IMR-90 (cell line): ENCODE results near the gene KCTD8. TPM values are rescaled to one million over a fixed set of nuclear protein-coding genes. Genes with fewer than 3 reads are reported as not detected.
A peak's percentile ranks its signal among the peaks of the same experiment; 100 is the strongest.

Source experiments
- ATAC-seq: fragments of 200-7000 bp; cut with Tn5 transposase; 2 replicates; pipeline ENCODE4 v1.9.1; 2020; ENCODE audit warnings: low read depth, mild to moderate bottlenecking, moderate library complexity
- Bru-seq: library from RNA; stranded (reverse); fragments of 400-500 nt; gene quantifications from one replicate; lab custom pipeline; 2021; lab: Mats Ljungman, UMichigan
- BruChase-seq, 2 experiments: library from RNA; stranded (reverse); fragments of 400-500 nt; gene quantifications; one replicate each; lab custom pipeline; 2021; lab: Mats Ljungman, UMichigan
- BruUV-seq: library from RNA; stranded (reverse); fragments of 400-500 nt; replicated peaks from 2 replicates; lab custom pipeline; 2021; lab: Mats Ljungman, UMichigan
- CTCF ChIA-PET: fragments of 300-600 bp; formaldehyde crosslinking; extraction: SDS; loops from one replicate; lab custom pipeline; 2021; ENCODE audit warnings: antibody characterized with exemption; lab: Yijun Ruan, JAX
- POLR2A ChIA-PET: fragments of 300-600 bp; sonication (Branson Sonifier 250); formaldehyde crosslinking; loops from one replicate; lab custom pipeline; 2022; ENCODE audit warnings: antibody characterized with exemption; ENCODE audit not compliant: unreplicated experiment; lab: Charles Lee
- DNase-seq: peaks from one replicate; pipeline ENCODE4 v3.0.0; 2013
- H2AFZ ChIP-seq: replicated peaks from 2 replicates; pipeline ENCODE3; 2013; ENCODE audit warnings: low read length, mild to moderate bottlenecking; ENCODE audit not compliant: poor library complexity
- H2AK5ac ChIP-seq: 2 replicates; pipeline ENCODE4 v1.6.1; 2013; ENCODE audit warnings: low read depth, low read length, inconsistent platforms
- H2AK9ac ChIP-seq: replicated peaks from 2 replicates; pipeline ENCODE3; 2013; ENCODE audit warnings: mild to moderate bottlenecking, low read depth, low read length, moderate library complexity; ENCODE audit not compliant: poor library complexity
- H2BK120ac ChIP-seq: 2 replicates; pipeline ENCODE4 v1.6.1; 2013; ENCODE audit warnings: low read depth, low read length, inconsistent platforms
- H2BK15ac ChIP-seq: 3 replicates; pipeline ENCODE4 v1.6.1; 2013; ENCODE audit warnings: low read depth, low read length, inconsistent platforms
- H2BK20ac ChIP-seq: 2 replicates; pipeline ENCODE4 v1.6.1; 2013; ENCODE audit warnings: low read depth, mild to moderate bottlenecking, inconsistent platforms, low read length, moderate library complexity
- H2BK5ac ChIP-seq: 2 replicates; pipeline ENCODE4 v1.6.1; 2013; ENCODE audit warnings: mild to moderate bottlenecking, low read depth, low read length, inconsistent platforms; ENCODE audit not compliant: poor library complexity, severe bottlenecking
- H3K14ac ChIP-seq: replicated peaks from 2 replicates; pipeline ENCODE4 v1.6.1; 2013; ENCODE audit warnings: low read depth, low read length, inconsistent platforms
- H3K18ac ChIP-seq: 2 replicates; pipeline ENCODE4 v1.6.1; 2013; ENCODE audit warnings: low read depth, low read length, control low read depth
- H3K23ac ChIP-seq: 2 replicates; pipeline ENCODE4 v1.6.1; 2013; ENCODE audit warnings: low read depth, low read length, inconsistent platforms
- H3K27ac ChIP-seq: 2 replicates; pipeline ENCODE4 v1.5.1; 2013; ENCODE audit warnings: mild to moderate bottlenecking, control low read depth, low read length; ENCODE audit not compliant: insufficient read depth
- H3K27me3 ChIP-seq: 2 replicates; pipeline ENCODE4 v1.6.1; 2013; ENCODE audit warnings: low read length; ENCODE audit not compliant: control insufficient read depth, insufficient read depth
- H3K36me3 ChIP-seq: 2 replicates; pipeline ENCODE4 v1.6.1; 2013; ENCODE audit warnings: low read length, mixed read lengths; ENCODE audit not compliant: control insufficient read depth, insufficient read depth
- H3K4ac ChIP-seq: 2 replicates; pipeline ENCODE4 v1.6.1; 2013; ENCODE audit warnings: low read depth, low read length, inconsistent platforms
- H3K4me1 ChIP-seq: 2 replicates; pipeline ENCODE4 v1.6.1; 2013; ENCODE audit warnings: low read length, mixed read lengths; ENCODE audit not compliant: control insufficient read depth, insufficient read depth
- H3K4me2 ChIP-seq: 2 replicates; pipeline ENCODE4 v1.6.1; 2013; ENCODE audit warnings: low read depth, mild to moderate bottlenecking, control low read depth, low read length, moderate library complexity
- H3K4me3 ChIP-seq: 2 replicates; pipeline ENCODE4 v1.5.1; 2013; ENCODE audit warnings: low read depth, mild to moderate bottlenecking, control low read depth, low read length, moderate library complexity; ENCODE audit not compliant: insufficient read depth
- H3K56ac ChIP-seq: 2 replicates; pipeline ENCODE4 v1.6.1; 2013; ENCODE audit warnings: low read length, inconsistent platforms; ENCODE audit not compliant: insufficient read depth; ENCODE audit errors: extremely low read depth
- H3K79me1 ChIP-seq, 2 experiments: 2 replicates each; pipeline ENCODE4 v1.6.1; 2013; ENCODE audit warnings: low read length in 2 of 2, inconsistent platforms in 1 of 2, low read depth in 1 of 2
- H3K9ac ChIP-seq: 2 replicates; pipeline ENCODE4 v1.6.1; 2013; ENCODE audit warnings: low read depth, low read length, control low read depth
- H3K9me1 ChIP-seq: 2 replicates; pipeline ENCODE4 v1.6.1; 2013; ENCODE audit warnings: low read length, inconsistent platforms; ENCODE audit not compliant: insufficient read depth
- H3K9me3 ChIP-seq: 2 replicates; pipeline ENCODE4 v1.6.1; 2013; ENCODE audit warnings: low read length; ENCODE audit not compliant: control insufficient read depth, insufficient read depth
- H4K20me1 ChIP-seq: 2 replicates; pipeline ENCODE4 v1.6.1; 2013; ENCODE audit warnings: low read length, inconsistent platforms; ENCODE audit not compliant: insufficient read depth
- H4K5ac ChIP-seq: 2 replicates; pipeline ENCODE4 v1.6.1; 2013; ENCODE audit warnings: mild to moderate bottlenecking, low read depth, low read length, control low read depth
- H4K8ac ChIP-seq, 2 experiments: 2 replicates each; pipeline ENCODE4 v1.6.1; 2013; ENCODE audit warnings: low read depth in 2 of 2, low read length in 2 of 2, control low read depth in 1 of 2, inconsistent platforms in 1 of 2
- H4K91ac ChIP-seq: 2 replicates; pipeline ENCODE4 v1.6.1; 2013; ENCODE audit warnings: low read depth, low read length, inconsistent platforms; ENCODE audit not compliant: insufficient read depth
- BHLHE40 ChIP-seq: fragments of 150-350 bp; IDR thresholded peaks from 2 replicates; pipeline ENCODE4 v1.6.1; 2016; ENCODE audit warnings: mild to moderate bottlenecking, low read depth, low read length
- CTCF ChIP-seq: conservative IDR thresholded peaks from 2 replicates; pipeline ENCODE4 v1.5.1; 2012; ENCODE audit warnings: mild to moderate bottlenecking, low read depth, low read length, improper control_type of control experiment
- MXI1 ChIP-seq: IDR thresholded peaks from 2 replicates; pipeline ENCODE4 v1.6.1; 2012; ENCODE audit warnings: low read depth, mild to moderate bottlenecking, low read length, moderate library complexity, borderline replicate concordance
- WGBS, 2 experiments: methylation state at CpG; one replicate each; pipeline versions ENCODE4 v1.1.5 to v1.1.7; 2013; ENCODE audit warnings: missing lambda C conversion rate in 2 of 2; ENCODE audit not compliant: insufficient read length in 1 of 2; ENCODE audit errors: extremely low coverage in 2 of 2; 5-methylcytosine and 5-hydroxymethylcytosine counted together
- dilution Hi-C: fragments of 300-500 bp; cut with HindIII; formaldehyde crosslinking; loops from one replicate; pipeline ENCODE4 v1.14.3; 2018; ENCODE audit warnings: low sequenced_read_pairs; ENCODE audit not compliant: unreplicated experiment
- in situ Hi-C: fragments of 300-500 bp; cut with MboI; formaldehyde crosslinking; loops from 3 replicates; pipeline ENCODE4 v1.14.3; 2019; ENCODE audit warnings: low sequenced_read_pairs, inconsistent platforms, mixed read lengths
- intact Hi-C: fragments of 100-400 bp; cut with micrococcal nuclease; formaldehyde crosslinking; loops from 2 replicates; pipeline ENCODE4 v1.10.0; 2022
- long read RNA-seq: library from polyadenylated mRNA; unstranded; transcript quantifications from one replicate; pipeline ENCODE4 v2.0.0, GENCODE V29; 2021; ENCODE audit not compliant: unreplicated experiment
- polyA plus RNA-seq, 3 experiments: library from polyadenylated mRNA; depleted of rRNA; stranded (reverse); fragments of >200 nt; gene quantifications; 2 replicates each; pipeline ENCODE4 v1.2.3, GENCODE V29; 2012; ENCODE audit warnings: low replicate concordance in 1 of 3
- total RNA-seq: library from RNA; depleted of rRNA; stranded (reverse); fragments of >200 nt; gene quantifications from 2 replicates; pipeline ENCODE4 v1.2.3, GENCODE V29; 2012; rRNA removed

The KCTD8 gene
- not detected in 2 replicates for total RNA-seq
- polyA plus RNA-seq (2012; rRNA removed), result 0.03 TPM in 2 replicates
- polyA plus RNA-seq (2012; cell fraction: cytosol; rRNA removed), result 0.01 TPM in 1 of 2 replicates, not detected in the other
- polyA plus RNA-seq (2012; cell fraction: nucleus; rRNA removed; ENCODE audit: low replicate concordance), result 0.02 TPM in 2 replicates
- Bru-seq, nascent RNA, result percentile 1 among the genes with signal in this experiment
- BruChase-seq, experiment 1, labeled RNA remaining after a 6-hour chase, result percentile 3 among the genes with signal in this experiment
- percentile 1 among the genes with signal in this experiment for BruChase-seq, experiment 2, labeled RNA remaining after a 2-hour chase
- long read RNA-seq, result 0 reads

DNA sequence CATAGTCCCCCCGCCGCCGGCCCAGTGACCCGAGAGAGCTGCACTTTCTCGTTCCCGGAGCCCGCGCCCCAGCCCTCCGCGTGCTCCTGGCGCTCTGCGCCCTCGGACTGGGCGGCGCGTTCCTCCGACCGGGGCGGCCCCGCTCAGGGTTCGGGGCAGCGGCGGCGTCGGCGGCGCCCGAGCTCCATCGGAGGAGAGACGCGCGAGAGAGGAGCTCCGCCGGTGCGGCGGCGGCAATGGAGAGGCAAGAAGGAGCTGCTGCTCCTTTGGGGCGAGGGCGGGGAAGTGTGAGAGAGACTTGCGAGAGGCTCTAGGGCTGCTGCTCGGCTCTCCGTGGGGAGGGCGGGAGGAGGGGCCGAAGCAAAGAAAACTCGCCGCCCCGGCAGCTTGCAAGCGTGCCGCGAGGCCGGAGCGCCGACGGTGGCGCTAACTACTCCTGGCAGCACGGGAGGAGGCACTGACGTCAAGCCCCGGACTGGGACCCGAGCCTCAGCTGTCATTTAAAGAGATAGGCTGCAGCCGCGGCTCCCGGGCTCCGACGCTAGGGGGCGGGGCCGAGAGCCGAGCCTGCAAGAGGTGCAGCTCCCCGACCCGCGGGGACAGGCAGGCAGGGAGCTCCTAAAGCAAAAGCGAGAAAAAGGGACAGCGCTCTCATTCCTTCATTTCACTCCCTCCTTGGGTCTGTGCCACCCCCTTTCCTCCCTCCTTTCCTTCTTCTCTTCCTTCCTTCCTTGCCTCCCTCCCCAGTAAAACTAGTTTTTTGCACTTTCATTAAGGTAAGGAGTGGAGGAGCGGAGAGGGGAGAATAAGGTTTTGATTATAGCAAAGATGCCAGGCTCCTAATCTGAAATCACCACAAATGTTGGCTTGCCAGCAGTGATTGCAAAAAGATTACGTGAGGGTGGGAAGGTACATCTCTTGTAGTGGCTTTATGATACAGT, at the start of gene KCTD8:
Gene KCTD8 (minus strand): TSS at position 289 of the 941 bp plus-strand sequence.
- no peak within 1 kb of the TSS for H3K56ac ChIP-seq
- peak within 1 kb of the TSS; percentile 59 for H2AFZ ChIP-seq
- dilution Hi-C loops, result no loop called here
- ChIA-PET POLR2A (interaction anchor here (0.6 kb wide), 1 partner anchor 16 kb away, joined by 3 read pairs; no protein-coding TSS in a partner anchor), CTCF (interaction anchor here (0.8 to 1.0 kb wide), 2 partner anchors 13 to 19 kb away, joined by 3 read pairs; no protein-coding TSS in a partner anchor)
- H2BK120ac ChIP-seq, result no peak within 1 kb of the TSS
- H3K4me2 ChIP-seq, result peak within 1 kb of the TSS; percentile 93
- H3K23ac ChIP-seq, result no peak within 1 kb of the TSS
- peak within 1 kb of the TSS; percentile 31 for H3K4me3 ChIP-seq
- no peaks in the 10 kb centered on the region for H4K20me1 ChIP-seq
- H3K9ac ChIP-seq, result no peak within 1 kb of the TSS
- WGBS, 2 experiments, result 2% methylated on average over 36 of the region's 74 CpGs; no CpG with 5 or more reads in 1 of the 2 experiments
- no peaks in the 10 kb centered on the region for H3K79me1 ChIP-seq
- TF ChIP-seq MXI1 (no peak), BHLHE40 (peak; percentile 17; the same call in 1 of the 2 replicates), CTCF (peak; percentile 54)
- ATAC-seq (peak; percentile 97), DNase-seq (peak; percentile 39)
- in situ Hi-C loops, result no loop called here
- no peaks in the 10 kb centered on the region for H3K4me1 ChIP-seq
- H3K36me3 ChIP-seq, result no peaks in the 10 kb centered on the region
- H4K91ac ChIP-seq, result no peak within 1 kb of the TSS
- no peak within 1 kb of the TSS for H4K8ac ChIP-seq
- H3K14ac ChIP-seq, result no peak within 1 kb of the TSS
- no peak within 1 kb of the TSS for H2AK5ac ChIP-seq
- intact Hi-C loops, result no loop called here
- H2BK5ac ChIP-seq, result no peak within 1 kb of the TSS
- no peak within 1 kb of the TSS for H3K4ac ChIP-seq
- no peak within 1 kb of the TSS for H3K18ac ChIP-seq
- H4K5ac ChIP-seq, result no peak within 1 kb of the TSS
- BruUV-seq, result no TSS peak
- H2BK15ac ChIP-seq, result no peak within 1 kb of the TSS
- H3K9me3 ChIP-seq, result peaks cover 6% of the 10 kb centered on the region; the same call in 1 of the 2 replicates
- peak within 1 kb of the TSS; percentile 16 for H2AK9ac ChIP-seq
- peaks cover 23% of the 10 kb centered on the region for H3K27me3 ChIP-seq
- H2BK20ac ChIP-seq, result no peak within 1 kb of the TSS
- no peak within 1 kb of the TSS for H3K27ac ChIP-seq
- no peaks in the 10 kb centered on the region for H3K9me1 ChIP-seq
